HCT116 (cell line): ENCODE data around the gene POU1F1. TPM values are rescaled to one million over a fixed set of nuclear protein-coding genes. Genes with fewer than 3 reads are reported as not detected.
"Not testable (repeated sequence)": the region's sequence is repeated elsewhere in the genome, so short reads cannot be mapped to it uniquely, and the experiment has no call there.

Experiments used
- ATAC-seq: fragments of 200-7000 bp; cut with Tn5 transposase; 2 replicates; pipeline ENCODE4 v1.9.1; 2020; ENCODE audit warnings: mild to moderate bottlenecking, moderate library complexity
- BruUV-seq: library from RNA; stranded (reverse); fragments of 400-500 nt; replicated peaks from 2 replicates; lab custom pipeline; 2021; lab: Mats Ljungman, UMichigan
- CTCF ChIA-PET: fragments of 300-600 bp; sonication (Branson Sonifier 250); formaldehyde crosslinking; loops from one replicate; lab custom pipeline; 2021; ENCODE audit warnings: antibody characterized with exemption; lab: Charles Lee
- POLR2A ChIA-PET: fragments of 300-600, 350-600 bp; sonication (Branson Sonifier 250); formaldehyde crosslinking; loops from one replicate; lab custom pipeline; 2021; ENCODE audit warnings: antibody characterized with exemption; lab: Charles Lee
- RAD21 ChIA-PET, 2 experiments: fragments of 300-600 bp; sonication (Branson Sonifier 250); formaldehyde crosslinking; loops; one replicate each; lab custom pipeline; 2023; ENCODE audit warnings: low total read pairs in 2 of 2; ENCODE audit not compliant: uncharacterized antibody in 2 of 2, unreplicated experiment in 2 of 2, low non-redundant PET in 1 of 2; lab: Charles Lee
- DNase-seq: peaks from one replicate; pipeline ENCODE4 v3.0.0-alpha.2; 2010; ENCODE audit warnings: low read depth, low spot score
- H2AFZ ChIP-seq: fragments of 200-600 bp; shearing (Covaris generic), sonication (generic); 2 replicates; pipeline ENCODE4 v1.6.1; 2017; ENCODE audit warnings: low read depth, mixed run types, mixed read lengths, antibody characterized with exemption, low read length; ENCODE audit not compliant: poor library complexity, severe bottlenecking
- H3K27ac ChIP-seq: 2 replicates; pipeline ENCODE4 v1.5.1; 2012; ENCODE audit warnings: low read depth, low read length
- H3K27me3 ChIP-seq: fragments of 200-600 bp; sonication (generic); 2 replicates; pipeline ENCODE4 v1.6.1; 2016; ENCODE audit warnings: mixed run types, low read length, mixed read lengths; ENCODE audit not compliant: insufficient read depth
- H3K36me3 ChIP-seq, 2 experiments: fragments of 200-500 bp in 1 of 2; fragments of 200-600 bp in 1 of 2; sonication (Bioruptor generic) in 1 of 2; sonication (generic) in 1 of 2; 2 replicates each; pipeline versions ENCODE4 v1.5.1 to v1.6.1; 2014 to 2016; ENCODE audit warnings: low read length in 2 of 2, inconsistent platforms in 1 of 2, mixed read lengths in 1 of 2, mixed run types in 1 of 2; ENCODE audit not compliant: insufficient read depth in 2 of 2, control insufficient read depth in 1 of 2
- H3K4me1 ChIP-seq, 2 experiments: fragments of 200-600 bp in 1 of 2; sonication (generic) in 1 of 2; 2 replicates each; pipeline versions ENCODE4 v1.5.1 to v1.6.1; 2012 to 2017; ENCODE audit warnings: low read length in 2 of 2, inconsistent platforms in 1 of 2, mild to moderate bottlenecking in 1 of 2, mixed read lengths in 1 of 2, mixed run types in 1 of 2, moderate library complexity in 1 of 2; ENCODE audit not compliant: insufficient read depth in 2 of 2, control insufficient read depth in 1 of 2
- H3K4me2 ChIP-seq: fragments of 200-600 bp; sonication (generic); 2 replicates; pipeline ENCODE4 v1.6.1; 2017; ENCODE audit warnings: mixed run types, low read length, mixed read lengths
- H3K4me3 ChIP-seq, 2 experiments: fragments of 200-600 bp in 1 of 2; sonication (generic) in 1 of 2; replicated peaks in 1 of 2; 2 replicates each; pipeline ENCODE4 v1.5.1; 2011 to 2016; ENCODE audit warnings: low read length in 2 of 2, control low read depth in 1 of 2, low read depth in 1 of 2, mild to moderate bottlenecking in 1 of 2, mixed read lengths in 1 of 2, mixed run types in 1 of 2
- H3K79me2 ChIP-seq: fragments of 200-600 bp; sonication (generic); 2 replicates; pipeline ENCODE4 v1.6.1; 2017; ENCODE audit warnings: mild to moderate bottlenecking, mixed run types, low read length, moderate library complexity, mixed read lengths; ENCODE audit not compliant: insufficient read depth
- H3K9ac ChIP-seq: fragments of 200-600 bp; sonication (generic); 2 replicates; pipeline ENCODE4 v1.6.1; 2016; ENCODE audit warnings: low read length, mixed read lengths
- H3K9me2 ChIP-seq: fragments of 200-600 bp; sonication (generic), shearing (Covaris generic); 2 replicates; pipeline ENCODE4 v1.6.1; 2017; ENCODE audit warnings: mixed run types, mild to moderate bottlenecking, moderate library complexity; ENCODE audit not compliant: insufficient read depth
- H3K9me3 ChIP-seq, 2 experiments: fragments of 200-500 bp in 1 of 2; fragments of 200-600 bp in 1 of 2; sonication (Bioruptor generic) in 1 of 2; sonication (generic) in 1 of 2; 2 replicates each; pipeline ENCODE4 v1.6.1; 2014 to 2017; ENCODE audit warnings: low read length in 2 of 2, mixed read lengths in 2 of 2, inconsistent platforms in 1 of 2, low read depth in 1 of 2, mild to moderate bottlenecking in 1 of 2, mixed run types in 1 of 2, moderate library complexity in 1 of 2; ENCODE audit not compliant: control insufficient read depth in 1 of 2, insufficient read depth in 1 of 2
- H4K20me1 ChIP-seq: fragments of 200-600 bp; sonication (generic), shearing (Covaris generic); 2 replicates; pipeline ENCODE4 v1.6.1; 2017; ENCODE audit warnings: mixed run types, mild to moderate bottlenecking, moderate library complexity; ENCODE audit not compliant: insufficient read depth
- CBX3 ChIP-seq: IDR thresholded peaks from 2 replicates; pipeline ENCODE4 v1.6.1; 2012; ENCODE audit warnings: low read depth
- ELF1 ChIP-seq: IDR thresholded peaks from 2 replicates; pipeline ENCODE4 v1.6.1; 2012; ENCODE audit warnings: low read depth, borderline replicate concordance
- EZH2phosphoT487 ChIP-seq: fragments of 200-600 bp; IDR thresholded peaks from 2 replicates; pipeline ENCODE4 v1.6.1; 2018; ENCODE audit warnings: antibody characterized with exemption, borderline replicate concordance
- JUND ChIP-seq: IDR thresholded peaks from 2 replicates; pipeline ENCODE4 v1.6.1; 2012
- SIN3A ChIP-seq: IDR thresholded peaks from 2 replicates; pipeline ENCODE4 v1.6.1; 2012; ENCODE audit warnings: low read depth
- SP1 ChIP-seq: IDR thresholded peaks from 2 replicates; pipeline ENCODE4 v1.6.1; 2012; ENCODE audit warnings: low read depth
- SRF ChIP-seq: IDR thresholded peaks from 2 replicates; pipeline ENCODE4 v1.6.1; 2012; ENCODE audit warnings: low read depth
- TCF7L2 ChIP-seq: IDR thresholded peaks from 2 replicates; pipeline ENCODE4 v1.7.0; 2011; ENCODE audit warnings: borderline replicate concordance, inconsistent platforms; ENCODE audit not compliant: insufficient read depth, insufficient read length; ENCODE audit errors: extremely low read depth
- ZFX ChIP-seq: fragments of 450-650 bp; IDR thresholded peaks from 2 replicates; pipeline ENCODE4 v1.6.1; 2017
- intact Hi-C: fragments of 100-400 bp; cut with micrococcal nuclease; formaldehyde crosslinking; loops from 2 replicates; pipeline ENCODE4 v1.10.0; 2022
- total RNA-seq: library from RNA; stranded (reverse); gene quantifications from one replicate; pipeline ENCODE4 v1.2.1, GENCODE V29; 2021; ENCODE audit not compliant: unreplicated experiment
- TF ChIP-seq, protein P1 (sequence below): IDR thresholded peaks from 2 replicates; pipeline ENCODE4 v1.6.1; 2011; ENCODE audit warnings: mild to moderate bottlenecking, low read length, moderate library complexity; ENCODE audit not compliant: insufficient replicate concordance; ENCODE audit errors: extremely low read depth
- TF ChIP-seq, protein P2 (sequence below), 3 experiments: fragments of 200-600 bp in 1 of 3; sonication (generic) in 1 of 3; IDR thresholded peaks in 2 of 3; conservative IDR thresholded peaks in 1 of 3; 2 replicates each; pipeline ENCODE4 v1.5.1; 2012 to 2017; ENCODE audit warnings: low read depth in 2 of 3, low read length in 2 of 3, antibody characterized with exemption in 1 of 3, borderline replicate concordance in 1 of 3, control low read depth in 1 of 3, mild to moderate bottlenecking in 1 of 3, mixed read lengths in 1 of 3, mixed run types in 1 of 3, moderate library complexity in 1 of 3; ENCODE audit not compliant: insufficient read depth in 1 of 3
- TF ChIP-seq, protein P3 (sequence below): IDR thresholded peaks from 2 replicates; pipeline ENCODE4 v1.6.1; 2012
- TF ChIP-seq, protein P4 (sequence below): IDR thresholded peaks from 2 replicates; pipeline ENCODE4 v1.6.1; 2012; ENCODE audit warnings: low read depth

The POU1F1 gene
- total RNA-seq, 1 experiment from 2014 or later: not detected

DNA sequence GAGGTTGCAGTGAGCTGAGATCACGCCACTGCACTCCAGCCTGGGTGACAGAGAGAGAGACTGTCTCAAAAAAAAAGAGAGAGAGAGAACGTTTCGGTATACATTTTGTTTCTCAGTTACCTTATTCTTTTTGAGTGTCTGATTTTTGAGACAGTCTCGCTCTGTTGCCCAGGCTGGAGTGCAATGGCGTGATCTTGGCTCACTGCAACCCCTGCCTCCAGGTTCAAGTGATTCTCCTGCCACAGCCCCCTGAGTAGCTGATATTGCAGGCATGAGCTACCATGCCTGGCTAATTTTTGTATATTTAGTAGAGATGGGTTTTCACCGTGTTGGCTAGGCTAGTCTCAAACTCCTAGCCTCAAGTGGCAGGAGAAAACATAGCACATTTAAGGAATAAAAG lies 28.2 kb downstream of the POU1F1 start:
- ATAC-seq: not testable (repeated sequence)

DNA sequence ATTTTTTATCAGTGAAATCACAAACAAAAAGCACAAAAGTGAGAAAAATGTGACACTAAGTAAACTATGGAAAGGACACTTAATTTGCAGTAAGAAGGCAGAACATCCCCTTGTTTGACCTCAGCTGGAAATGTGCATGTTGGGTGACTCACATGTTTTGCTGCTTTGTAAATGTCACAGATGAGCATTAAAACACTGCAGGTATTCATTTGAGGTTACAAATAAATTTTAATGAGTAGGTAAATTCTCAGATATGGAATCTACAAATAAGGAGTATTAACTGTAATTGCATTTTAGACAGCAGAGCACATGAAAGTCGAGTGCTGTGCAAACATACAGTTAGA lies 29.0 kb downstream of the POU1F1 start:
- ChIA-PET RAD21 (no interaction called here), POLR2A (no interaction called here), CTCF (no interaction called here)
- Histone ChIP-seq H3K27me3 (no peaks in the 10 kb centered on the region), H3K9me3 (no peaks in the 10 kb centered on the region), H3K4me1 (peaks cover 0 to 3% of the 10 kb centered on the region in 2 experiments; a peak in 1 of 4 replicates), H3K36me3 (0 out of 4 replicates have a peak, but pooled peaks cover 5 to 6% of the 10 kb centered on the region in 2 experiments), H3K4me3 (no peak overlapping the region), H3K79me2 (peaks cover 10% of the 10 kb centered on the region; the same call in 1 of the 2 replicates), H3K27ac (no peak overlapping the region), H3K9me2 (no peaks in the 10 kb centered on the region), H4K20me1 (peaks cover 7% of the 10 kb centered on the region; the same call in 1 of the 2 replicates), H3K4me2 (no peak overlapping the region), H3K9ac (no peak overlapping the region), H2AFZ (no peak overlapping the region)
- DNase-seq (no peak), ATAC-seq (no peak)
- intact Hi-C loops: no loop called here
- no TSS peak for BruUV-seq
- TF ChIP-seq, protein P1, sequence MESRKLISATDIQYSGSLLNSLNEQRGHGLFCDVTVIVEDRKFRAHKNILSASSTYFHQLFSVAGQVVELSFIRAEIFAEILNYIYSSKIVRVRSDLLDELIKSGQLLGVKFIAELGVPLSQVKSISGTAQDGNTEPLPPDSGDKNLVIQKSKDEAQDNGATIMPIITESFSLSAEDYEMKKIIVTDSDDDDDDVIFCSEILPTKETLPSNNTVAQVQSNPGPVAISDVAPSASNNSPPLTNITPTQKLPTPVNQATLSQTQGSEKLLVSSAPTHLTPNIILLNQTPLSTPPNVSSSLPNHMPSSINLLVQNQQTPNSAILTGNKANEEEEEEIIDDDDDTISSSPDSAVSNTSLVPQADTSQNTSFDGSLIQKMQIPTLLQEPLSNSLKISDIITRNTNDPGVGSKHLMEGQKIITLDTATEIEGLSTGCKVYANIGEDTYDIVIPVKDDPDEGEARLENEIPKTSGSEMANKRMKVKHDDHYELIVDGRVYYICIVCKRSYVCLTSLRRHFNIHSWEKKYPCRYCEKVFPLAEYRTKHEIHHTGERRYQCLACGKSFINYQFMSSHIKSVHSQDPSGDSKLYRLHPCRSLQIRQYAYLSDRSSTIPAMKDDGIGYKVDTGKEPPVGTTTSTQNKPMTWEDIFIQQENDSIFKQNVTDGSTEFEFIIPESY: no peak
- TF ChIP-seq EZH2phosphoT487 (no peak), ZFX (no peak), CBX3 (no peak), TCF7L2 (no peak), ELF1 (no peak), JUND (no peak), SIN3A (no peak), SP1 (no peak), SRF (no peak)
- TF ChIP-seq, protein P2, sequence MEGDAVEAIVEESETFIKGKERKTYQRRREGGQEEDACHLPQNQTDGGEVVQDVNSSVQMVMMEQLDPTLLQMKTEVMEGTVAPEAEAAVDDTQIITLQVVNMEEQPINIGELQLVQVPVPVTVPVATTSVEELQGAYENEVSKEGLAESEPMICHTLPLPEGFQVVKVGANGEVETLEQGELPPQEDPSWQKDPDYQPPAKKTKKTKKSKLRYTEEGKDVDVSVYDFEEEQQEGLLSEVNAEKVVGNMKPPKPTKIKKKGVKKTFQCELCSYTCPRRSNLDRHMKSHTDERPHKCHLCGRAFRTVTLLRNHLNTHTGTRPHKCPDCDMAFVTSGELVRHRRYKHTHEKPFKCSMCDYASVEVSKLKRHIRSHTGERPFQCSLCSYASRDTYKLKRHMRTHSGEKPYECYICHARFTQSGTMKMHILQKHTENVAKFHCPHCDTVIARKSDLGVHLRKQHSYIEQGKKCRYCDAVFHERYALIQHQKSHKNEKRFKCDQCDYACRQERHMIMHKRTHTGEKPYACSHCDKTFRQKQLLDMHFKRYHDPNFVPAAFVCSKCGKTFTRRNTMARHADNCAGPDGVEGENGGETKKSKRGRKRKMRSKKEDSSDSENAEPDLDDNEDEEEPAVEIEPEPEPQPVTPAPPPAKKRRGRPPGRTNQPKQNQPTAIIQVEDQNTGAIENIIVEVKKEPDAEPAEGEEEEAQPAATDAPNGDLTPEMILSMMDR (IDR thresholded peaks at IDR 0.05 in 2 of 3, conservative IDR thresholded peaks at IDR 0.05 in 1 of 3; ENCODE audit: borderline replicate concordance in 1 of 3, insufficient read depth in 1 of 3, low read depth in 2 of 3, low read length in 2 of 3): no peak
- TF ChIP-seq, protein P3, sequence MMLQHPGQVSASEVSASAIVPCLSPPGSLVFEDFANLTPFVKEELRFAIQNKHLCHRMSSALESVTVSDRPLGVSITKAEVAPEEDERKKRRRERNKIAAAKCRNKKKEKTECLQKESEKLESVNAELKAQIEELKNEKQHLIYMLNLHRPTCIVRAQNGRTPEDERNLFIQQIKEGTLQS: no peak
- TF ChIP-seq, protein P4, sequence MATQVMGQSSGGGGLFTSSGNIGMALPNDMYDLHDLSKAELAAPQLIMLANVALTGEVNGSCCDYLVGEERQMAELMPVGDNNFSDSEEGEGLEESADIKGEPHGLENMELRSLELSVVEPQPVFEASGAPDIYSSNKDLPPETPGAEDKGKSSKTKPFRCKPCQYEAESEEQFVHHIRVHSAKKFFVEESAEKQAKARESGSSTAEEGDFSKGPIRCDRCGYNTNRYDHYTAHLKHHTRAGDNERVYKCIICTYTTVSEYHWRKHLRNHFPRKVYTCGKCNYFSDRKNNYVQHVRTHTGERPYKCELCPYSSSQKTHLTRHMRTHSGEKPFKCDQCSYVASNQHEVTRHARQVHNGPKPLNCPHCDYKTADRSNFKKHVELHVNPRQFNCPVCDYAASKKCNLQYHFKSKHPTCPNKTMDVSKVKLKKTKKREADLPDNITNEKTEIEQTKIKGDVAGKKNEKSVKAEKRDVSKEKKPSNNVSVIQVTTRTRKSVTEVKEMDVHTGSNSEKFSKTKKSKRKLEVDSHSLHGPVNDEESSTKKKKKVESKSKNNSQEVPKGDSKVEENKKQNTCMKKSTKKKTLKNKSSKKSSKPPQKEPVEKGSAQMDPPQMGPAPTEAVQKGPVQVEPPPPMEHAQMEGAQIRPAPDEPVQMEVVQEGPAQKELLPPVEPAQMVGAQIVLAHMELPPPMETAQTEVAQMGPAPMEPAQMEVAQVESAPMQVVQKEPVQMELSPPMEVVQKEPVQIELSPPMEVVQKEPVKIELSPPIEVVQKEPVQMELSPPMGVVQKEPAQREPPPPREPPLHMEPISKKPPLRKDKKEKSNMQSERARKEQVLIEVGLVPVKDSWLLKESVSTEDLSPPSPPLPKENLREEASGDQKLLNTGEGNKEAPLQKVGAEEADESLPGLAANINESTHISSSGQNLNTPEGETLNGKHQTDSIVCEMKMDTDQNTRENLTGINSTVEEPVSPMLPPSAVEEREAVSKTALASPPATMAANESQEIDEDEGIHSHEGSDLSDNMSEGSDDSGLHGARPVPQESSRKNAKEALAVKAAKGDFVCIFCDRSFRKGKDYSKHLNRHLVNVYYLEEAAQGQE: no peak

More for the DNA sequence above, 28.2 kb downstream of the POU1F1 start:
- CTCF ChIA-PET, H3K9ac ChIP-seq, H2AFZ ChIP-seq, intact Hi-C loops, H3K9me2 ChIP-seq, H3K4me1 ChIP-seq, H3K4me2 ChIP-seq, H3K27ac ChIP-seq, RAD21 ChIA-PET, H3K4me3 ChIP-seq, H4K20me1 ChIP-seq, H3K36me3 ChIP-seq, H3K27me3 ChIP-seq, H3K79me2 ChIP-seq, BruUV-seq, DNase-seq, H3K9me3 ChIP-seq: not testable (repeated sequence)
- POLR2A ChIA-PET: interaction anchor here (1.3 kb wide), 1 partner anchor 11 kb away, joined by 3 read pairs; no protein-coding TSS in a partner anchor
